WERI-Rb-1 (cell line): ENCODE measurements around the gene NXPH3.

ENCODE experiments used
- DNase-seq: peaks from one replicate; pipeline ENCODE4 v3.0.0-alpha.2; 2020
- H3K27ac ChIP-seq: fragments of 250-450 bp; sonication (Bioruptor Pico); 2 replicates; pipeline ENCODE4 v1.5.1; 2020; ENCODE audit warnings: mild to moderate bottlenecking, moderate library complexity
- H3K27me3 ChIP-seq: fragments of 250-450 bp; sonication (Bioruptor Pico); 2 replicates; pipeline ENCODE4 v1.5.1; 2021; ENCODE audit warnings: mild to moderate bottlenecking, low read depth, moderate library complexity; ENCODE audit not compliant: insufficient read depth, severe bottlenecking
- H3K36me3 ChIP-seq: fragments of 250-450 bp; sonication (Bioruptor Pico); 2 replicates; pipeline ENCODE4 v1.5.1; 2020; ENCODE audit warnings: mild to moderate bottlenecking, moderate library complexity
- H3K4me3 ChIP-seq: 2 replicates; pipeline ENCODE4 v1.5.1; 2011; ENCODE audit warnings: low read depth, mild to moderate bottlenecking, control low read depth, low read length
- H3K9me3 ChIP-seq: fragments of 250-450 bp; sonication (Bioruptor Pico); 2 replicates; pipeline ENCODE4 v1.5.1; 2021; ENCODE audit warnings: mild to moderate bottlenecking, moderate library complexity; ENCODE audit not compliant: severe bottlenecking
- TF ChIP-seq, protein P1 (sequence below): IDR thresholded peaks from 2 replicates; pipeline ENCODE4 v1.5.1; 2011; ENCODE audit warnings: low read depth, mild to moderate bottlenecking, control low read depth, inconsistent platforms, low read length

Gene NXPH3

DNA sequence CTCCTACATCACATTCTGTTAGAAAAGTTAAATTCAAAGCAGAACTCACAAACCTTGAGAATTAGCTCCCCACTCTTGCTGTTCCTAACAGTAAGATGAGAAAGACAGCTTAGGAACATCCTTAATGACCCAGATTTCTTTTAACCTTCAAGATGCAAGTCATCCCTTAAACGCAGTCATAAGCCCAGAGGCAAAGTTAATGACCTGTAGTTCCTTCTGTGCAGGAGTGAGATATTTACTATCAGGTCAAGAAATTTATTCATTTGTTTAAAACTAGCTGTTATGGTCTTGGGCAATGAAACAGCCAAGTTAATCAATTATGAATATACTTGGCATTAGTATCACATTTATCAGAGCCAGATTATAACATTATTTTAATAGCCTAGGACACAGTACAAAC, 37.1 kb downstream of the NXPH3 start:
- Histone ChIP-seq H3K36me3 (peaks cover 82% of the 10 kb centered on the region), H3K4me3 (no peak overlapping the region), H3K27ac (no peak overlapping the region), H3K27me3 (no peaks in the 10 kb centered on the region), H3K9me3 (no peaks in the 10 kb centered on the region)
- TF ChIP-seq, protein P1, sequence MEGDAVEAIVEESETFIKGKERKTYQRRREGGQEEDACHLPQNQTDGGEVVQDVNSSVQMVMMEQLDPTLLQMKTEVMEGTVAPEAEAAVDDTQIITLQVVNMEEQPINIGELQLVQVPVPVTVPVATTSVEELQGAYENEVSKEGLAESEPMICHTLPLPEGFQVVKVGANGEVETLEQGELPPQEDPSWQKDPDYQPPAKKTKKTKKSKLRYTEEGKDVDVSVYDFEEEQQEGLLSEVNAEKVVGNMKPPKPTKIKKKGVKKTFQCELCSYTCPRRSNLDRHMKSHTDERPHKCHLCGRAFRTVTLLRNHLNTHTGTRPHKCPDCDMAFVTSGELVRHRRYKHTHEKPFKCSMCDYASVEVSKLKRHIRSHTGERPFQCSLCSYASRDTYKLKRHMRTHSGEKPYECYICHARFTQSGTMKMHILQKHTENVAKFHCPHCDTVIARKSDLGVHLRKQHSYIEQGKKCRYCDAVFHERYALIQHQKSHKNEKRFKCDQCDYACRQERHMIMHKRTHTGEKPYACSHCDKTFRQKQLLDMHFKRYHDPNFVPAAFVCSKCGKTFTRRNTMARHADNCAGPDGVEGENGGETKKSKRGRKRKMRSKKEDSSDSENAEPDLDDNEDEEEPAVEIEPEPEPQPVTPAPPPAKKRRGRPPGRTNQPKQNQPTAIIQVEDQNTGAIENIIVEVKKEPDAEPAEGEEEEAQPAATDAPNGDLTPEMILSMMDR, result no peak
- no peak for DNase-seq

DNA sequence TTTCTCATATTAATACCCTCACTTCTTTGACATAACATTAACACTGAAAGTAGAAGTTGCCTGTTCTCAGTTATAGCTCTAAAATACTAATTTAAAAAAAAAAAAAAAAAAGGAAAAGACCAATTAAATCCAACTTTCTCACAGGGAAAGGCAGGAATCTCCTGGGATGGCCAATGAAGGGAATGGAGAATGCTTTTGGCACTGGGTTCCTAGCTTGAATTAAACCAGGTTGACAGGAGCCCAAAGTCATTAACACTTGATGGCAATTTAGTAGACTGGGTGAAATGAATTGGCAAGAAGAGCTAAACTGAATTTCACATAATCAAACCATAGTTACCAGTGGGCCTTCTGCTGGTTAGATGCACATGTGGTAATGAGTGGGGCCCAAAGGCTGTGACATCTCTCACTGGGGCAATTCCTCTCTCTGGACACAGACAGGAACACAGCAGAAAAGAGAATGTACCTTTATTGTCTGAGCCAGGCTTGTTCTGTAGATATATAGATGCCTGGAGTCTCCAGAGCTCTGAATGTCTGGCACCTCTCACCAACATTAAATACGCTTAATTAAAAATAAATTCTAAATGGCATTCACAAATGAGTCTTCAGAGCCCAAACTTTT, 37.6 kb downstream of the NXPH3 start:
- Histone ChIP-seq H3K36me3 (peaks cover 83% of the 10 kb centered on the region), H3K27me3 (no peaks in the 10 kb centered on the region)

DNA sequence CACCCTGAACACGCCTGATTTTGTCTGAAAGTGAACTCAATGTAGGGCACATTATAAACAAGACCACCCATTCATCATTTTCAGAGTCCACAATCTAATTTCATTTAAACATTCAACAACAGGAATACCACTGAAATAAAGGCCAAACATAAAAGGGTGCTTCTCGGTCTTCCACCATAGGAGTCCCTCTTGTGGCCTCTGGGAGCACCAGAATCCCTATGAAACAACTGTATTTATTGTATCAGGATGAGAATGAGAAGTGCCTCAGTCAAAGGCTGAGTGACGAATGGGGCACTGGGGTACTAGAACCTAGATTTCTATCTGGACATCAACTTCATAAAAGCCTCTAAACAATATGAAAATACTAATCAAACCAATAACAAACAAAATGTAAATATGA, 40.4 kb downstream of the NXPH3 start:
- no peak overlapping the region for H3K27ac ChIP-seq
- no peak overlapping the region for H3K4me3 ChIP-seq
- H3K27me3 ChIP-seq, result no peaks in the 10 kb centered on the region
- peaks cover 77% of the 10 kb centered on the region for H3K36me3 ChIP-seq
- TF ChIP-seq, protein P1, result peak; percentile 39
- no peaks in the 10 kb centered on the region for H3K9me3 ChIP-seq
- DNase-seq, result no peak

More for the DNA sequence above, 37.6 kb downstream of the NXPH3 start:
- Histone ChIP-seq H3K27ac (no peak overlapping the region), H3K9me3 (no peaks in the 10 kb centered on the region), H3K4me3 (no peak overlapping the region)
- TF ChIP-seq, protein P1, result no peak
- no peak for DNase-seq

DNA sequence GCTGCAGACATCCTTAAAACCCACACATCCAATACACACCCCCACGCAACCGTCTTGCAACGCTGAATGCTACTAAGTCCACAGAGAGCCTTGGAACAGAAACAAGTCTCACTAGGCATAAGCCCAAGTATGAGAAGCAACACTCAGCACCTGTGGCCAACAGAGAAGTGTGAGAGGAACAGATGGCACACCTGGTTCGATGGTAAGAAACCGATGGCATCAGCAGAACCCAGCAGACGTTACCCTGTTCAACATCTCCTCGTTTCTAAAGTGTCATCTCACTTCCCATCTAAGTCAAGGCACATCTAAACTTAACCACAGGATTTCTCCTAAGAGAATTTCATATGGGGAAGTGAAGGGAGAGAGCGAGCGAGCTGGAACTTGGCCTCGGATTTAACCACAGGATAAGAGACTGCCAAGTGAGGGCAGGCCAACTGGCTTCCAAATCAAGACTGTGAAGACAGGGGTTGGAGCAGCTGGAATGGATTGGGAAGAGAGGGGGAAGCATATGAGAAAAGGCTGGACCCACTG, 41.0 kb downstream of the NXPH3 start:
- Histone ChIP-seq H3K27ac (no peak overlapping the region), H3K9me3 (no peaks in the 10 kb centered on the region), H3K4me3 (no peak overlapping the region), H3K36me3 (peaks cover 78% of the 10 kb centered on the region), H3K27me3 (no peaks in the 10 kb centered on the region)
- TF ChIP-seq, protein P1, result no peak
- DNase-seq, result no peak

DNA sequence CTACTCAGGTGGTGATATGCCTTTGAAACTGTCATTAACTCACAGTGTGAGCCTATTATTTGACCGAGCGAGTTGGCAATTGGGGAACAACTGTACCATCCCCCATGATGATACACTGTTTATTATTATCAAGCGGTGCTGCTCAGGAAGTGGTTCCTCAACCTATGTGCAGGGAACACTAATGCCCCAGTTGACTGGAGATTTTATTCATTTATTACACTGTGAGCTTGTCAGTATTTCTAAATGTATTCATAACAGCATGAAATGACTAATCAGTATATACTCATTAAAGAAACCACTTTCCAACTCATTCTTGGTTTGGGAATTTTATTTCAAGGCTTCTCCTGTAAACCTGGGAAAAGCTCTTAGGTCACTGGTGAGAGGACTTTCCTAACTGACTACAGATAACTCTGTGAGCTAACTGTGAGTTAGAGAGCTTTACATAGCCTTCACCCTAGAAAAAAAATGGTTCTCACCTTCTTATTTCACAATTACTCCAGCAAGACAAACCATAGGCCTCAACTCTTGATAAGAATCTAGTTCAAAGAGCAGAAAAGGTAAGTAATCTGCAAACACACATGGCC, 42.4 kb downstream of the NXPH3 start:
- no peak for DNase-seq
- H3K27me3 ChIP-seq, result no peaks in the 10 kb centered on the region
- no peak overlapping the region for H3K4me3 ChIP-seq
- H3K9me3 ChIP-seq, result no peaks in the 10 kb centered on the region
- peaks cover 89% of the 10 kb centered on the region for H3K36me3 ChIP-seq
- no peak overlapping the region for H3K27ac ChIP-seq
- TF ChIP-seq, protein P1, result no peak
